ENCODE measurements around the gene MTMR11.
A peak's percentile ranks its signal among the peaks of the same experiment; 100 is the strongest.

Gene MTMR11, protein sequence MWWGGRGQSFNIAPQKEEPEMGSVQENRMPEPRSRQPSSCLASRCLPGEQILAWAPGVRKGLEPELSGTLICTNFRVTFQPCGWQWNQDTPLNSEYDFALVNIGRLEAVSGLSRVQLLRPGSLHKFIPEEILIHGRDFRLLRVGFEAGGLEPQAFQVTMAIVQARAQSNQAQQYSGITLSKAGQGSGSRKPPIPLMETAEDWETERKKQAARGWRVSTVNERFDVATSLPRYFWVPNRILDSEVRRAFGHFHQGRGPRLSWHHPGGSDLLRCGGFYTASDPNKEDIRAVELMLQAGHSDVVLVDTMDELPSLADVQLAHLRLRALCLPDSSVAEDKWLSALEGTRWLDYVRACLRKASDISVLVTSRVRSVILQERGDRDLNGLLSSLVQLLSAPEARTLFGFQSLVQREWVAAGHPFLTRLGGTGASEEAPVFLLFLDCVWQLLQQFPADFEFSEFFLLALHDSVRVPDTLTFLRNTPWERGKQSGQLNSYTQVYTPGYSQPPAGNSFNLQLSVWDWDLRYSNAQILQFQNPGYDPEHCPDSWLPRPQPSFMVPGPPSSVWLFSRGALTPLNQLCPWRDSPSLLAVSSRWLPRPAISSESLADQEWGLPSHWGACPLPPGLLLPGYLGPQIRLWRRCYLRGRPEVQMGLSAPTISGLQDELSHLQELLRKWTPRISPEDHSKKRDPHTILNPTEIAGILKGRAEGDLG

DNA sequence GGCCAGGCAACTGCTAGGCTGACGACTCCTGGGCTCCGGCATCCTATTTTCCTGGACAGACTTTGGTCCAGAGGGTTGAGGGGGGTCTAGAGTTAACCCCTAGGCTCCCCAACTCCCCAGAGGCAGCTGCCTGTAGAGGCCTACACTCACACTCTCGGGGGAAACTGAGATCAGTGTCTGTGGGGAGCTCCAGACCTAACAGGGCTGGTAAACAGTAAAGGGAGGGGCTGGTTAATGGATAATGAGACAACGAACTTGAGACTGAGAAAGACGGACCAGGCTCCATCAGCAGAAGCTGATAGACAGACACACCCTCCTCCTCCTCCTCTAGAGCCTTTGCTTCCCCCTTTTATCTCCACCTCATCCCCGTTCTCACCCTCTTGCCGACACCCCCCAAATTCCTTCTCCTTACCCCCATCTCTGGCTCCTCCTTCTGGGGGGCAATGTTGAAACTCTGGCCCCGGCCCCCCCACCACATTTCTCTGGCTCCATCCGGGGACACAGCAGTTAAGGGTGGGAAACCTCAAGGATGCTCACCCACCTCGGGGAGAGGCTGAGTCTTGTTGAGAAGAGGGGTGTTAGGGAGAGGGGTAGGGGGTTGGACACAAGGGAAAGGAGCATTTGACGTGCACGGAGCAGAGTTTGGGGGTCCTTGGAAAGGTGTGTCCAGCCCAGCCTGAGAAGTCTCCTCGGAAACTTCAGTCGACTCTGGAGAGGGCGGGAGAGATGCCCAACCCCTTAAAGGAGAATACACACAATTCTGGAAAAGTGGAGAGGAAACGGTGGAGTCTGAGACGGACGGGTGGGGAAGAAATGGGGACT is at the start of gene MTMR11:
Gene MTMR11, minus strand, starts transcription at position 710 of the 822 bp plus-strand sequence. Its CDS starts 232 bp downstream, at position 478.
- peak within 1 kb of the TSS; percentile 11 for H3K27ac Mint-ChIP-seq
- DNase-seq: no peak
- H3K27me3 Mint-ChIP-seq: peaks cover 10% of the 10 kb centered on the region
- H3K9me3 Mint-ChIP-seq: no peaks in the 10 kb centered on the region
- CTCF ChIA-PET: no interaction called here
- peaks cover 46% of the 10 kb centered on the region for H3K4me1 Mint-ChIP-seq
- peaks cover 4% of the 10 kb centered on the region for H3K36me3 Mint-ChIP-seq
- H3K4me3 Mint-ChIP-seq: no peak within 1 kb of the TSS

DNA sequence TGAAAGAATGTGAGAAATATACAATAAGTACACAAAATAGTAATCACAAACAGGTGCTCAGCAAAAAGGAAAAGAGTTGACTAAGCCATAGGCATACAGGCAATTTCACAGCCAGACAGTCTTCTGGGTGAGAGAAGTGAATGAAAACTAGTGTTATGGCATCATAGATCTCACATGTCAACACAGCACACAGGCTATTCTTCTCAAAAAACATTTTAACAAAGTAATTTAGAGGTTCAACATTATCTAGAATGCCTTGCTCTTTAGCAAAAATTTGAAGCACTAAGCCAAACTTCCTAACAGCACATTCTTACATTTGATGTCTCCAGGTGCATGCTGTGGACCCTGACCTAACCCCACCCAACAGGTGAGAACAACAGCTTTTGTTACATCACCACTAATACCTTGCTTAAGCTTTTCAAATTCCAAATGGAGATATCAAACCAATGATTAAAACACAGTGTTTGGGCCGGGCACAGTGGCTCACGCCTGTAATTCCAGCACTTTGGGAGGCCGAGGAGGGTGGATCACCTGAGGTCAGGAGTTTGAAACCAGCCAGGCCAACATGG is 43.4 kb upstream of the MTMR11 start:
- Mint-ChIP-seq H3K27ac (no peak overlapping the region), H3K27me3 (no peaks in the 10 kb centered on the region), H3K4me1 (peaks cover 10% of the 10 kb centered on the region), H3K36me3 (peaks cover 9% of the 10 kb centered on the region), H3K4me3 (no peak overlapping the region), H3K9me3 (no peaks in the 10 kb centered on the region)
- CTCF ChIA-PET: no interaction called here
- no peak for DNase-seq

DNA sequence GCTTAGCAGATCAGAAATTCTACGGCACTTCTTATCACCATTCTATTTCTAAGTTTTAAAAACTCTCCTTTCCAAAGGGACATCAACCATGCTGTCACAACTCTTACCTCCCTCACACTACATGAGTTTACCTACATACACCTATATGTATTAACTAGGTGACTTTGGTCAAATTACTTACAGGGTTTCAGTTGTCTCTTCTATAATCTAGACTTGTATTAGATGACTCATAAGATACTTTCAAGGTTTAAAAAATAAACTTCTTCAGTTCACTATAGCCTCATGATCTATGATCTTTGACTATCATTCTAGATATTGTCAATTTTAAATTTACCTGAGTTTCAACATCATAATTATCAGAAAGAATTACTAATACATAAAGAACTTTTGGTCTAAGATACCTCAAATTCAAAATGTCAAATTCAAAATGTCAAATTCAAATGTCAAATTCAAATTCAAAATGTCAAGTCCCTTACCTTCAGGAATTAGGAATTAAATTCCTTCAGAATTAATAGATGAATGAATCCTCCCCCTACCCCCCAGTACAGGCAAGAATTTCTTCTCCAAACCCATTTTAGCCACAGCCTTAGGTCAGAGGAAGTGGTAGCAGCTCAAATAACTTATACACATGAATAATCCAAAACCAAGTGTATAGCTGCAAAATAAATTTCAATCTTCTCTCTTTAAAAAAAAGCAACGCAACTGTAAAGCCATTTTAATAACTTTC is 42.7 kb upstream of the MTMR11 start:
- Mint-ChIP-seq H3K27me3 (no peaks in the 10 kb centered on the region), H3K9me3 (no peaks in the 10 kb centered on the region), H3K4me1 (peaks cover 10% of the 10 kb centered on the region), H3K4me3 (no peak overlapping the region), H3K27ac (no peak overlapping the region), H3K36me3 (peaks cover 12% of the 10 kb centered on the region)
- CTCF ChIA-PET: no interaction called here
- no peak for DNase-seq

DNA sequence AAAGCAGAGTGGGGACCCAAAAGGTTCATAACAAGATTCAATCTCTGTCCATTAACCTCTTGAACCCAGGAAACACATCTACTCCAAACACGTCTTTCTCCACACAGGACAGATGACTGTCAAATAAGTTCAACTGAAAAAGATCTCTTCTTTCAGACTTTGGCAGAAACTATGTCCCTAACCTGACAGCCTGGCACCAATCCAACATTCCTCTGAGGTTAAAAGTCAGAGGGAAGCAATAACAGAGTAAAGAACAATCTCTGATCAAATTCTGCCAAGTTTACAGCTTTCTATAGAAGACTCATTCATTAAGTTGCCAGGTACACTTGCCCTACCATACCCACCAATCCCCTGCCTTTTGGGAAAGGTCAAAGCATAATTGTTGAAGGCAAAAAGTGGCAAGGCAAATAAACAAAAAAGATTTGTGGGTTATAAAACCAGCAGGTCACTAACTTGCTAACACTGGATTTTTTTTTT is 41.9 kb upstream of the MTMR11 start:
- Mint-ChIP-seq H3K4me1 (peaks cover 10% of the 10 kb centered on the region), H3K27me3 (no peaks in the 10 kb centered on the region), H3K27ac (no peak overlapping the region), H3K9me3 (no peaks in the 10 kb centered on the region), H3K4me3 (no peak overlapping the region), H3K36me3 (peaks cover 15% of the 10 kb centered on the region)
- DNase-seq: no peak
- CTCF ChIA-PET: no interaction called here

DNA sequence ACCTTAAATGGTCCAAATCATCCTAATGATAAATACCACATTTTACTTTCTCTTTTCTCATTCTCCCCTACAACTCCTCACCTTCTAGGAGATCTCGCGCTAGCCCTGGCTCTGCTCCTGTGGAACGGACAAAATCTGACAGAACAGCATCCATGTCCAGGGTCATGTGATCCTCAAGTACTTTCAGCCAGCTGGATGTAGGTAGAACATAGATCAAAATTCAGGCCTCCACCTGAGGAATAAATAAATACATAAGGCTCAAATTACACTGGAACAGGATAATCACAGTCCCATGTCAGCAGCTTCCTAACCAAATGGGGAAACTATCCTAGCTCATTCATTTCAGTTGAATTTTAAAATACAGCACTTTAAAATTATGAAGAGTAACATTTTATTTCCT is 40.7 kb upstream of the MTMR11 start:
- H3K4me3 Mint-ChIP-seq: no peak overlapping the region
- H3K27ac Mint-ChIP-seq: no peak overlapping the region
- DNase-seq: no peak
- peaks cover 10% of the 10 kb centered on the region for H3K4me1 Mint-ChIP-seq
- peaks cover 15% of the 10 kb centered on the region for H3K36me3 Mint-ChIP-seq
- H3K9me3 Mint-ChIP-seq: no peaks in the 10 kb centered on the region
- CTCF ChIA-PET: no interaction called here
- H3K27me3 Mint-ChIP-seq: no peaks in the 10 kb centered on the region

DNA sequence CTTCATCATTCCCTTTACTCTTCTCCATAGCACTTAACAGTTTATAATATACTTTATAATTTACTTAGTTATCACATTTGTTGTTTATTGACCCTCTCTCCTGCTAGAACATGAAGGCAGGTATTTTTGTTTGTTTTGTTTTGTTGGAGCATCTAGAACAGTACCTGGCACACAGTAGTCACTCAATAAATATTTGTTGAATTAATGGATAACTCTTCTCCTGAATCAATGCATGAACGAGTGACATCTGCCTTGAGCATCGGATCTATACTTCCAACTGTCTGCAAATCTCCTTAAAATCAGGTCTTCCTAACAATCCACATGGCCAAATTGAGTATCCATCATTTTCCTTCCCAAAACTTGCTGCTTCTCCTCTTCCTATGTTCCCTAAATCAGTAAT is 35.9 kb upstream of the MTMR11 start:
- no peaks in the 10 kb centered on the region for H3K27me3 Mint-ChIP-seq
- no peak overlapping the region for H3K27ac Mint-ChIP-seq
- no peaks in the 10 kb centered on the region for H3K4me1 Mint-ChIP-seq
- DNase-seq: no peak
- peaks cover 16% of the 10 kb centered on the region for H3K36me3 Mint-ChIP-seq
- no peaks in the 10 kb centered on the region for H3K9me3 Mint-ChIP-seq
- H3K4me3 Mint-ChIP-seq: no peak overlapping the region
- CTCF ChIA-PET: interaction anchor here (1.2 to 1.8 kb wide), 2 partner anchors 10 to 64 kb away, joined by 3 to 5 read pairs; no protein-coding TSS in a partner anchor

DNA sequence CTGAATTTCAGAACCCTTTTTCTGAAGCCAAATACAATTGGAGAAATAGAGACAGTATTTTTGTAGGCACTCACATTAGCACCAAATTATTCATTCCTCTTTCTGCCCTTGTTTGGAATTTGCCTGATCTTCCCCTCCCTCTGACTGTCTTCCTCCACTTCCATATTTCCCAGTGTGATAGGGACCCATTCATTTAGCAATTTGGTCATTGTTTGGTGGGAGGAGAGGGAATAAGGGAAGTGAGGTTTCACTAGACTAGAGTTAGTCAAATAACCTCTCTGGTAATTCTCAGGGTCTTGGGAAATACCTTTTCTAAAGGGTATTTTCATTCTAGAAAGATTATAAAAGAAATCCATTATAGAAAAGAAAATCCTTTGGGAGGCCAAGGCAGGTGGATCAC is 31.0 kb upstream of the MTMR11 start:
- Mint-ChIP-seq H3K4me1 (peaks cover 6% of the 10 kb centered on the region), H3K27ac (no peak overlapping the region), H3K36me3 (peaks cover 21% of the 10 kb centered on the region), H3K27me3 (no peaks in the 10 kb centered on the region), H3K9me3 (no peaks in the 10 kb centered on the region), H3K4me3 (no peak overlapping the region)
- DNase-seq: no peak
- CTCF ChIA-PET: interaction anchor here (1.0 kb wide), 1 partner anchor 219 kb away, joined by 3 read pairs; no protein-coding TSS in a partner anchor

DNA sequence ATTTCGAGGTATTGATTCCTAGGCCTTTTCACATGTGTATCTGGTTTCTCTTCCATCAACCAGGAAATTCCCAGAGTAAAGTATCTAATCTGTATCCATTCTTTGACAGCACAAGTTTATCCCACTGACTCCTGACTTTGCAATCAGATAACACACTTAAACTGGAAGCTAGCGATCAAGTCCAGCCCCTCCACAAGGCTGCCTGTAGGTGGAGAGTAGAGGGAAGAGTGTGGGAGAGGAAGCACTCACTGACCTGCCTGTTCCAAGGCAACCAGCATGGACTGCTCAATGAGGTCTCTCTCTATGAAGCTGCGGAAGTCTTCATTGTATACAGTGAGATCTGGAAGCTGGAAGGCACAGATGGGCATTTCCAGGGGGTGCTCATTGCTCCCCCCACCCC is 30.4 kb upstream of the MTMR11 start:
- no peaks in the 10 kb centered on the region for H3K27me3 Mint-ChIP-seq
- H3K36me3 Mint-ChIP-seq: peaks cover 22% of the 10 kb centered on the region
- H3K27ac Mint-ChIP-seq: no peak overlapping the region
- H3K9me3 Mint-ChIP-seq: no peaks in the 10 kb centered on the region
- CTCF ChIA-PET: interaction anchor here (1.0 kb wide), 2 partner anchors 44 to 220 kb away, joined by 3 read pairs; partner anchors contain the start of gene OTUD7B
- H3K4me1 Mint-ChIP-seq: peaks cover 12% of the 10 kb centered on the region
- H3K4me3 Mint-ChIP-seq: no peak overlapping the region
- no peak for DNase-seq

DNA sequence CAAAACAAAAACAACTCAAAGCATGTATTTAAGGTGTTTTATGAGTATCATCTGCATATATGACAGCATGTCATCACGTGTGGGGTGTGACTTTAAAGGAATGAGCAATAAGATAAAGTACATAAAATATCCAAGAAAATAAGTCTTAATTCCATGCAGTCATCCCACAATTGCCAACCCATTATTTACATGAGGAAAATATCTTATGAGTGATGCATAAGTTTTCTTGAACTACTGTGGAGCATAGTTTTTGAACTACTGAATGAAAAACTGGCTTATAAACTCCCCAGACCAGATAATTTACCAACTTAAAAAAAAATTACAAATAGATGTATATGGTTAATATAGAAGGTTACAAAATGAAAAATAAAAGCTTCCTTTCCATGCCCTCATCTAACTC is 29.7 kb upstream of the MTMR11 start:
- no peaks in the 10 kb centered on the region for H3K27me3 Mint-ChIP-seq
- CTCF ChIA-PET: interaction anchor here (1.0 kb wide), 2 partner anchors 45 to 221 kb away, joined by 3 read pairs; partner anchors contain the start of gene OTUD7B

DNA sequence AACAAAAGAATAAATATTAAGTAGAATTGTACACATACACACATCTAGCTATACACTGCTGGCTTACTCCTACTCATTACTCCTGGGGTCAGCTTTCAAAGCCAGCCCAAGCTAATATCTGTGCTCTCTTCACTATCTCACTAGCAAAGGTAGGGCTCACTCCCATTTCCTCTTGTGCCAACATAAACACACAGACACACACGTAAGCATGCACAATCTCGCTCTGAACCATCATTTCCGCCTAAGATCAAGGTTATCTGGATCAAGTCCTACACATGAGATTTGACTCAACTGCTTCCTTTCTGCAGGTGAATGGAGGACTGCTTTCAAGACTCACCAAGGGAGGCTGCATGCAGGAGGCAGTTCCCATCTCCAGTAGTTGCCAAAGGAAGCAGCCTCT is 28.8 kb upstream of the MTMR11 start:
- Mint-ChIP-seq H3K27ac (peak overlapping the region; percentile 6), H3K4me3 (no peak overlapping the region), H3K4me1 (peaks cover 18% of the 10 kb centered on the region), H3K9me3 (no peaks in the 10 kb centered on the region), H3K36me3 (peaks cover 19% of the 10 kb centered on the region), H3K27me3 (no peaks in the 10 kb centered on the region)
- DNase-seq: no peak
- CTCF ChIA-PET: interaction anchor here (1.0 kb wide), 1 partner anchor 44 kb away, joined by 3 read pairs; no protein-coding TSS in a partner anchor

More for the DNA sequence above, 29.7 kb upstream of the MTMR11 start:
- Mint-ChIP-seq H3K27ac (no peak overlapping the region), H3K4me3 (no peak overlapping the region), H3K9me3 (no peaks in the 10 kb centered on the region), H3K4me1 (peaks cover 18% of the 10 kb centered on the region), H3K36me3 (peaks cover 21% of the 10 kb centered on the region)
- no peak for DNase-seq

DNA sequence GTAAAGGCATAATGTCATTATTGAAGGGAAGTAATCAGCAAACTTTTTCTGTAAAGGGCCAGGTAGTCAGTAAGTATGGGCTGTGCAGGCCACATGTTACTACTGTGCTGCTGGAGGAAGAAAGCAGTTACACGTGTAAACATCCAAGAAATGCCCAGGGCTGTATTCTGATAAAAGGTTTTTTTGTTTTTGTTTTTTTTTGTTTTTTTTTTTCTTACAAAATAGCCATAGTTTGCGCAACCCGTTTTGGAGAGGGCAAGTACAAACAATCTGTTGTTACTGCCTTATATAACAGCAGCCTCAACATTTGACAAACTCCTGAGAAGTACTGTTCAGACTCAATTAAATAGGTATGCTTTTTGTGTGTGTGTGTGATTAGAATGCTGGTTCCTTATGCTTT is 26.7 kb upstream of the MTMR11 start:
- Mint-ChIP-seq H3K4me3 (no peak overlapping the region), H3K36me3 (peaks cover 29% of the 10 kb centered on the region), H3K4me1 (peaks cover 18% of the 10 kb centered on the region), H3K27ac (no peak overlapping the region), H3K27me3 (no peaks in the 10 kb centered on the region), H3K9me3 (no peaks in the 10 kb centered on the region)
- CTCF ChIA-PET: interaction anchor here (1.5 to 1.8 kb wide), 2 partner anchors 195 to 199 kb away, joined by 7 read pairs; no protein-coding TSS in a partner anchor
- DNase-seq: no peak

DNA sequence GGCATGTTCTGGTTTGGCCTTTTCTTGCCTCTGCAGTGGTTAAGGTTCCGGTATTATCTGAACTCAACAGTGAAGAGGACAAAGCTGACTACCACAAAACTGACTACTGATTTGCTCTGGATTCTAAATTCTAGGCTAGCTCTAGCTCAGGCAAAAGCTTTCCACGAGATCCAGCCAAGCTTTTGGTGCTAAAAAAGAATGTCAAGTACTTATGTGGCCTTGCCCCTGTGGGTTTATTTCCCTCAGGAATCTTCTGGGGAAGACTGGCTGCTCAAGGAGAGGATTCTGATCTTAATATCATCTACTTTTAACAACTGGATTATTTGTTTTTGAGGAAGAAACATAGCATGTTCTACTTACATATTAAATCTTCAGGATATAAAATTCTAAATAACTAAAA is 26.1 kb upstream of the MTMR11 start:
- CTCF ChIA-PET: interaction anchor here (0.7 to 2.9 kb wide), 22 partner anchors 10 to 224 kb away, joined by 3 to 18 read pairs (median 4); a partner anchor contains a TSS
- peaks cover 32% of the 10 kb centered on the region for H3K36me3 Mint-ChIP-seq
- no peak overlapping the region for H3K27ac Mint-ChIP-seq
- no peak for DNase-seq
- peaks cover 18% of the 10 kb centered on the region for H3K4me1 Mint-ChIP-seq
- H3K27me3 Mint-ChIP-seq: no peaks in the 10 kb centered on the region
- H3K9me3 Mint-ChIP-seq: no peaks in the 10 kb centered on the region
- no peak overlapping the region for H3K4me3 Mint-ChIP-seq

DNA sequence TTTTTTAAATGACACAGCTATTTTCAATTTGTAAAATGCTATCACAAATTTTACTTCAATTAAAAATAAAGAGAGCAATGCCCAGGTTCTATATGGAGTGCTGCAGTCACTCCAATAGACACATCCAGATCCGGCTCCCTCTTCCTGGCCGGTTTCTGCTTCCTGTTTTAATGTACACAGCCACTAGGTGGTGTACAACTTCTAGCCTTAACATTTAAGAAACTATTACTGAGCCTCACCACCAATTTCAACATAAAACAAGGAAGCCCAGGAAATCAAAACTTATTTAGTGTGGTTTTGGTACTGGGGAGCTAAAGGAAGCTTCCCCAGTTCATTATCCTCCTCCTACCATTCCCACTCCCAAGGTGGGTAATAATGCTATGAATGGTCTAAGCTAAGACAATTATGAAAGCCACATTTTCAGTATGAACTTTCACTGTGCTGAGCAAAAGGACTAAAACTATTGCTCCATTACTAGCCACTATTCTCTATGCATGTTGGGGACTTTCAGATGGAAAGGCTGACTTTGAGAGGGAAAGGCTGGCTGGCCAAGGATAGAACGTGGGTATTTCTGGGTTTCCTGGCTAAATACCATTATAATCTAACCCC is 25.5 kb upstream of the MTMR11 start:
- no peaks in the 10 kb centered on the region for H3K27me3 Mint-ChIP-seq
- peaks cover 36% of the 10 kb centered on the region for H3K36me3 Mint-ChIP-seq
- H3K9me3 Mint-ChIP-seq: no peaks in the 10 kb centered on the region
- no peak overlapping the region for H3K27ac Mint-ChIP-seq
- peak; percentile 57 for DNase-seq
- peaks cover 18% of the 10 kb centered on the region for H3K4me1 Mint-ChIP-seq
- H3K4me3 Mint-ChIP-seq: no peak overlapping the region
- CTCF ChIA-PET: interaction anchor here (0.6 to 2.9 kb wide), 26 partner anchors 10 to 251 kb away, joined by 3 to 18 read pairs (median 4); a partner anchor contains a TSS

All from activated naive CD4-positive, alpha-beta T cell treated with anti-CD3 and anti-CD28 coated beads, Interleukin-2, amount 10 ng/mL, durations not matched to agents 7 days and 5 days (primary cell).